Measurements from ENCODE around the gene GNB1. TPM values are rescaled to one million over a fixed set of nuclear protein-coding genes. Genes with fewer than 3 reads are reported as not detected.

The GNB1 gene
- total and polyA plus RNA-seq, 10 of the 15 experiments (the other 5 are each of a cell fraction or from before 2014, with no cell fraction given), result 23.0 to 392 (median 93.9) TPM

- TF ChIP-seq, protein P1, sequence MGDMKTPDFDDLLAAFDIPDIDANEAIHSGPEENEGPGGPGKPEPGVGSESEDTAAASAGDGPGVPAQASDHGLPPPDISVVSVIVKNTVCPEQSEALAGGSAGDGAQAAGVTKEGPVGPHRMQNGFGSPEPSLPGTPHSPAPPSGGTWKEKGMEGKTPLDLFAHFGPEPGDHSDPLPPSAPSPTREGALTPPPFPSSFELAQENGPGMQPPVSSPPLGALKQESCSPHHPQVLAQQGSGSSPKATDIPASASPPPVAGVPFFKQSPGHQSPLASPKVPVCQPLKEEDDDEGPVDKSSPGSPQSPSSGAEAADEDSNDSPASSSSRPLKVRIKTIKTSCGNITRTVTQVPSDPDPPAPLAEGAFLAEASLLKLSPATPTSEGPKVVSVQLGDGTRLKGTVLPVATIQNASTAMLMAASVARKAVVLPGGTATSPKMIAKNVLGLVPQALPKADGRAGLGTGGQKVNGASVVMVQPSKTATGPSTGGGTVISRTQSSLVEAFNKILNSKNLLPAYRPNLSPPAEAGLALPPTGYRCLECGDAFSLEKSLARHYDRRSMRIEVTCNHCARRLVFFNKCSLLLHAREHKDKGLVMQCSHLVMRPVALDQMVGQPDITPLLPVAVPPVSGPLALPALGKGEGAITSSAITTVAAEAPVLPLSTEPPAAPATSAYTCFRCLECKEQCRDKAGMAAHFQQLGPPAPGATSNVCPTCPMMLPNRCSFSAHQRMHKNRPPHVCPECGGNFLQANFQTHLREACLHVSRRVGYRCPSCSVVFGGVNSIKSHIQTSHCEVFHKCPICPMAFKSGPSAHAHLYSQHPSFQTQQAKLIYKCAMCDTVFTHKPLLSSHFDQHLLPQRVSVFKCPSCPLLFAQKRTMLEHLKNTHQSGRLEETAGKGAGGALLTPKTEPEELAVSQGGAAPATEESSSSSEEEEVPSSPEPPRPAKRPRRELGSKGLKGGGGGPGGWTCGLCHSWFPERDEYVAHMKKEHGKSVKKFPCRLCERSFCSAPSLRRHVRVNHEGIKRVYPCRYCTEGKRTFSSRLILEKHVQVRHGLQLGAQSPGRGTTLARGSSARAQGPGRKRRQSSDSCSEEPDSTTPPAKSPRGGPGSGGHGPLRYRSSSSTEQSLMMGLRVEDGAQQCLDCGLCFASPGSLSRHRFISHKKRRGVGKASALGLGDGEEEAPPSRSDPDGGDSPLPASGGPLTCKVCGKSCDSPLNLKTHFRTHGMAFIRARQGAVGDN (IDR thresholded peaks at IDR 0.05), result no peak
- TF ChIP-seq ZNF274 (IDR thresholded peaks at IDR 0.05; ENCODE audit: insufficient read depth, insufficient read length), result no peak
- TF ChIP-seq, protein P2, sequence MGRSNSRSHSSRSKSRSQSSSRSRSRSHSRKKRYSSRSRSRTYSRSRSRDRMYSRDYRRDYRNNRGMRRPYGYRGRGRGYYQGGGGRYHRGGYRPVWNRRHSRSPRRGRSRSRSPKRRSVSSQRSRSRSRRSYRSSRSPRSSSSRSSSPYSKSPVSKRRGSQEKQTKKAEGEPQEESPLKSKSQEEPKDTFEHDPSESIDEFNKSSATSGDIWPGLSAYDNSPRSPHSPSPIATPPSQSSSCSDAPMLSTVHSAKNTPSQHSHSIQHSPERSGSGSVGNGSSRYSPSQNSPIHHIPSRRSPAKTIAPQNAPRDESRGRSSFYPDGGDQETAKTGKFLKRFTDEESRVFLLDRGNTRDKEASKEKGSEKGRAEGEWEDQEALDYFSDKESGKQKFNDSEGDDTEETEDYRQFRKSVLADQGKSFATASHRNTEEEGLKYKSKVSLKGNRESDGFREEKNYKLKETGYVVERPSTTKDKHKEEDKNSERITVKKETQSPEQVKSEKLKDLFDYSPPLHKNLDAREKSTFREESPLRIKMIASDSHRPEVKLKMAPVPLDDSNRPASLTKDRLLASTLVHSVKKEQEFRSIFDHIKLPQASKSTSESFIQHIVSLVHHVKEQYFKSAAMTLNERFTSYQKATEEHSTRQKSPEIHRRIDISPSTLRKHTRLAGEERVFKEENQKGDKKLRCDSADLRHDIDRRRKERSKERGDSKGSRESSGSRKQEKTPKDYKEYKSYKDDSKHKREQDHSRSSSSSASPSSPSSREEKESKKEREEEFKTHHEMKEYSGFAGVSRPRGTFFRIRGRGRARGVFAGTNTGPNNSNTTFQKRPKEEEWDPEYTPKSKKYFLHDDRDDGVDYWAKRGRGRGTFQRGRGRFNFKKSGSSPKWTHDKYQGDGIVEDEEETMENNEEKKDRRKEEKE (IDR thresholded peaks at IDR 0.05), result no peak
- no peak for TF ChIP-seq BCL11A (IDR thresholded peaks at IDR 0.05; ENCODE audit: low read depth, low read length)
- no peak for TF ChIP-seq KLF5 (IDR thresholded peaks at IDR 0.05; ENCODE audit: partially characterized antibody)
- TF ChIP-seq RELA (IDR thresholded peaks at IDR 0.05; ENCODE audit: borderline replicate concordance, partially characterized antibody), result no peak
- TF ChIP-seq, protein P3, sequence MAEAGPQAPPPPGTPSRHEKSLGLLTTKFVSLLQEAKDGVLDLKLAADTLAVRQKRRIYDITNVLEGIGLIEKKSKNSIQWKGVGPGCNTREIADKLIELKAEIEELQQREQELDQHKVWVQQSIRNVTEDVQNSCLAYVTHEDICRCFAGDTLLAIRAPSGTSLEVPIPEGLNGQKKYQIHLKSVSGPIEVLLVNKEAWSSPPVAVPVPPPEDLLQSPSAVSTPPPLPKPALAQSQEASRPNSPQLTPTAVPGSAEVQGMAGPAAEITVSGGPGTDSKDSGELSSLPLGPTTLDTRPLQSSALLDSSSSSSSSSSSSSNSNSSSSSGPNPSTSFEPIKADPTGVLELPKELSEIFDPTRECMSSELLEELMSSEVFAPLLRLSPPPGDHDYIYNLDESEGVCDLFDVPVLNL (IDR thresholded peaks at IDR 0.05; ENCODE audit: low read depth, low read length), result no peak
These were observed 130.6 kb downstream of the GNB1 start (continued) for GRCh38 chr1:1760345-1760650.

All from GM12878 (cell line).